Fibroblast of pulmonary artery (primary cell): Measurements from ENCODE around the gene RASD1.
"Not testable (repeated sequence)": the region's sequence is repeated elsewhere in the genome, so short reads cannot be mapped to it uniquely, and the experiment has no call there.

Source experiments
- DNase-seq: peaks from one replicate; pipeline ENCODE4 v3.0.0-alpha.2; 2010; ENCODE audit warnings: low read depth
- H3K4me3 ChIP-seq: replicated peaks from 2 replicates; pipeline ENCODE4 v1.5.1; 2011; ENCODE audit warnings: low read depth, mild to moderate bottlenecking, control low read depth, low read length, moderate library complexity
- TF ChIP-seq, protein P1 (sequence below): IDR thresholded peaks from 2 replicates; pipeline ENCODE4 v1.5.1; 2011; ENCODE audit warnings: mild to moderate bottlenecking, control low read depth, low read length, inconsistent platforms; ENCODE audit errors: missing control alignments

RASD1 gene

DNA sequence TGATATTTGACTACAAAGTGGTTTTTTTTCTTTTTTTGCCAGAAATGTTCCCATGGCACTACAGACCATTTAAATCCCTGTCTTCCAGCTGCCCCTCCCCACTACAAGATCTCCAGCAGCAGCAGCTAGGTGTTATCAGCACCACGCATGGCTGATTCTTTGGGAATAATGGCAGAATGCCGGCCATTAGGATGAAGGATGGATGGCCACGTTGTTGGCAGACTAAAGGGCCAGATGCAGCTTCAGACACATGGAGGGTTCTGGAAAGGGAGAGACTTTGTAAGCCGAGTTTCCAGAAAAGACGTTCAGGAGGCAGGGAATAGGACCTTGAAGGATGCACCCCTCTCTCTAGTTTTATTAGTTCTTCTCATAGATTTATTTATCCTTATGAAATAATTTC, 29.7 kb downstream of the RASD1 start:
- DNase-seq, result no peak
- H3K4me3 ChIP-seq, result no peak overlapping the region
- TF ChIP-seq, protein P1, sequence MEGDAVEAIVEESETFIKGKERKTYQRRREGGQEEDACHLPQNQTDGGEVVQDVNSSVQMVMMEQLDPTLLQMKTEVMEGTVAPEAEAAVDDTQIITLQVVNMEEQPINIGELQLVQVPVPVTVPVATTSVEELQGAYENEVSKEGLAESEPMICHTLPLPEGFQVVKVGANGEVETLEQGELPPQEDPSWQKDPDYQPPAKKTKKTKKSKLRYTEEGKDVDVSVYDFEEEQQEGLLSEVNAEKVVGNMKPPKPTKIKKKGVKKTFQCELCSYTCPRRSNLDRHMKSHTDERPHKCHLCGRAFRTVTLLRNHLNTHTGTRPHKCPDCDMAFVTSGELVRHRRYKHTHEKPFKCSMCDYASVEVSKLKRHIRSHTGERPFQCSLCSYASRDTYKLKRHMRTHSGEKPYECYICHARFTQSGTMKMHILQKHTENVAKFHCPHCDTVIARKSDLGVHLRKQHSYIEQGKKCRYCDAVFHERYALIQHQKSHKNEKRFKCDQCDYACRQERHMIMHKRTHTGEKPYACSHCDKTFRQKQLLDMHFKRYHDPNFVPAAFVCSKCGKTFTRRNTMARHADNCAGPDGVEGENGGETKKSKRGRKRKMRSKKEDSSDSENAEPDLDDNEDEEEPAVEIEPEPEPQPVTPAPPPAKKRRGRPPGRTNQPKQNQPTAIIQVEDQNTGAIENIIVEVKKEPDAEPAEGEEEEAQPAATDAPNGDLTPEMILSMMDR, result no peak

DNA sequence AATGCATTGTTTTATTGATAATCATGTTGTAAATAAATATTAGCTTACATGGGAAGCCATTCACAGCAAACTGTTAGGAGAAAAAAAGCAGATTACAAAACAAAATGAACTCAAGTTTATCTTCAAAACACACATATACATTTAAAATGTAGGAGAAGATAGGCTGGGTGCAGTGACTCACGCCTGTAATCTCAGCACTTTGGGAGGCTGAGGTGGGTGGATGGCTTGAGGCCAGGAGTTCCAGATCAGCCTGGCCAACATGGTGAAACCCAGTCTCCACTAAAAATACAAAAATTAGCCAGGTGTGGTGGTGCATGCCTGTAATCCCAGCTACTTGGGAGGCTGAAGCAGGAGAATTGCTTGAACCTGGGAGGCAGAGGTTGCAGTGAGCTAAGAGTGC, 30.3 kb downstream of the RASD1 start:
- DNase-seq, result not testable (repeated sequence)

GRCh38 chr17:17463821-17464220, 32.4 kb downstream of the RASD1 start:
- no peak overlapping the region for H3K4me3 ChIP-seq
- TF ChIP-seq, protein P1, result no peak
- no peak for DNase-seq

More for the DNA sequence above, 30.3 kb downstream of the RASD1 start:
- H3K4me3 ChIP-seq, result not testable (repeated sequence)

DNA sequence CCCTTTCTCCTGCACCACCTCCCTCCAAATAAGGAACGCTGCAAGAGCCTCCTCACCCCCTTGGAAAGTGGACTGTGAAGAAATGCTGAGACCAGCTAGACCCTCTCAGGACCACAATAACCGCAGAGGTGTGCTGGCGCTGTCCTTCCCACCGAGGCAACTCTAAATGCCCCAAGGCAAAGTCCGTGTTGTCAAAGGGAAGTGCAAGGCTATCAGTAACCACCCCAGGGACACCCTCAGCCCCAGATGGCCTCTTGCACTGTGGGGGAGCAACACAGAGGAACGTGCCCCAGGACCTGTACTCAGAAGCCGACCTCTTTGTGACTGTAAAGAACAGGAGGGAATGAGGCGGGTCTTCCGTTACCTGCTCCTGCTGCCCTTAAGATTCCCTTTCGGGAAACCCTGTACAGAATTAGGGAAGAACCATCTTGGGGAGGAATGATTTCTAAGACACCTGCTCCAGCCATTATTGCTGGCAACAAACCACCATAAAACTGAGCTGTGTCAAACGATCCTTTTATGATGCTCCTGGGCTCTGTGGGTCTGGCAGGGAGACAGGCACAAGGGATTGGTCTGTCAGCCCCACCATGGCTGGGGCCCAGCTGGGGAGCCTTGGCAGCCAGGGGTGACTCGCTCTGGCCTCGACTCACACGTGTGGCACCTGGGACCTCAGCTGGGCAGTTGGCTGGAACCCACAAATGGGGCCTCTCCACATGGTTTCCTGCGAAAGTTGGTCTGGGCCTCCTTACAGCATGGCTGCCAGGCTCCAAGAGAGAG, 34.0 kb downstream of the RASD1 start:
- TF ChIP-seq, protein P1, result no peak
- no peak for DNase-seq
- H3K4me3 ChIP-seq, result no peak overlapping the region

- H3K4me3 ChIP-seq, result no peak overlapping the region
- DNase-seq, result no peak
- TF ChIP-seq, protein P1, result no peak
Measured at GRCh38 chr17:17460038-17460437, 36.2 kb downstream of the RASD1 start.

GRCh38 chr17:17457680-17458079, 38.5 kb downstream of the RASD1 start:
- TF ChIP-seq, protein P1, result no peak
- no peak overlapping the region for H3K4me3 ChIP-seq
- no peak for DNase-seq

DNA sequence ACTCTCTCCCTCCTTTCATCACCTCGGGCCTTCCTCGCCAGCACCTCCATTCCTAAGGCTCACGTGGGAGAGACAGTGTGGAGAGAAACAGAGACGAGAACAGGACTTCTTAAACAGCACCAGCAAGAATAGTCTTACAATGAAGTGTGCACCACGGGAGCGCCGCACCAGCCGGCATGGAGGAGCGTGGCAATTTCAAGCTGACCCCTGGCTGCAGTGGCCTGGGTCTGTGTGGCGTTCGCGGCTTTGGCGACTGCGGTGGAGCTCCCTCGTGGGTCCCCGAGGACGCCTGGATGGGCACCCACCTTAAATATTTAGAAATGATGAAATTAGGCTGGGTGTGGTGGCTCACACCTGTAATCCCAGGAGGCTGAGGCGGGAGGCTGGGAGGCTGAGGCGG, 39.9 kb downstream of the RASD1 start:
- TF ChIP-seq, protein P1, result no peak
- H3K4me3 ChIP-seq, result no peak overlapping the region
- no peak for DNase-seq
